SK-N-DZ (cell line): ENCODE data around the gene ZNHIT2.

Experiments used
- DNase-seq: peaks from one replicate; pipeline ENCODE4 v3.0.0-alpha.2; 2015; ENCODE audit warnings: low spot score

ZNHIT2 gene

DNA sequence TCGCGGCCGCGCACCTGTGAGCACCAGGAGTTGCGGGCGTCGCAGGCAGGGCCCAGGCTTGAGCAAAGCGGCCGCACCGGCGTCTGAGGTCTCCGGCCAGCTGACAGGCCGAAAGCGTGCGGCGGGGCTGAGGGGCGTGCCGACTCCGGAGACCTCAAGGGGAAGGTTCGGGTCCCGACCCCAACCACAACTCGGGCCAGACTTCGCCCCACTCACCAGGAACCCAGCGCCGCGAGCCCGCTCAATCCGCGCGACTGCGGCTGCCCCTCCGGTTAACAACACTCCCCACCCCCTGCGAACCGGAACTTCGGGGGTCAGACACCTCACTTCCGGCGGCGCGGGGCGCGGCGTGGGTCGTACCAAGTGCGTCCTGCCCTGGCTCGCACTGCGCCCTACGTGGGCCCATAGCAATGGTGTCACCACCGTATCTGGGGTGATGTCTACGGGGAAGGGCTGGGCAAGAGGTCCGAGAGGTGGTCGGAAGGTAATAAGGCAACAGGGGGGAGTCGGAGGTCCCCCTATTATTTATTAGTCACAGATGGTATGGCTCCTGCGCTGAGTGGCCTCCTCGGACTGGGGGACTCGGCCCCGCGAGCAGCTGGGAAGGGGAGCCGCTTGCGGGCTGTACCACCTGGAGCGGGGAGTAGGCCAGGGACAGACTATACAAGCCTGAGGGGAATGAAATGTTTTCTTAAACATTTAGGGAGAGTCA is 16.9 kb upstream of the ZNHIT2 start, which contains the start of gene SYVN1:
Gene SYVN1, minus strand, starts transcription at position 280 of the 712 bp plus-strand sequence. CDS start 918 bp downstream, outside the sequence.
- DNase-seq, result peak; percentile 92

GRCh38 chr11:65133724-65134123 is 16.2 kb upstream of the ZNHIT2 start:
- DNase-seq, result no peak

GRCh38 chr11:65132988-65133700 is 15.6 kb upstream of the ZNHIT2 start:
- no peak for DNase-seq

DNA sequence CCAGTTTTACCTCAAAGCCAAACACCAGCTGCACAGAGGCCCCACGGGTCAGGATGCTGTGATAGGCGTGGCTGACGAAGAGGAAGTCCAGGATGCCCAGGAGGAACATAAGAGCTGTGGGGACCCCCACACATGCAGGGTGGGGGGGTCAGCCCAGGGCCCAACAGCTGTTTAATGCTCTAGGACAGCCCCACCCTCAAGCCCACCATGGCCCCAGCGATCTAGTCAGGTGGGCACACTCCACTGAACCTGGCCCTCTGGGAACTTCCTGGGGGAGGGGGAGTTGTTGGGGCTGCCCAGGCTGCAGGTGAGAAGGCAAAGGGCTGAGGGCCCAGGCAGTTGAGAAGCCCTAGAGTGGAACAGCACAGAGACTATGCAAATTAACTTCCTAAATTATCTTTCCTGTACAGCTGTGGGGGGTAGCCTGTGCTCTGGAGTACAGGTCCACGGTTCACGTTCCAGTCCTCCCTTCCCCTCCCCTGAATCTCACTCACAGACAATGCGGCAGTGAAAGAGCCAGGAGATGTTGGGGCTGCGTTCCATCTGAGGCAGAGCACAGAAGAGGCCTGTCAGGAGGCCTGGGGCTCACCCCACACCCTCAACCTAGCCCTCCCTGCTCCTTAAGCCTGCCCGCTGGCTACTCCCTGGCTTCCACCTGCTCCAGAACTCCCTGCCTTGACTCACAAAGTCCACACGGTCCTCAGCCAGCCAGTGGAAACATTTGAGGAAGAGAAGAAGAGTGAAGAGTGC is 14.9 kb upstream of the ZNHIT2 start:
- DNase-seq, result no peak

- DNase-seq, result no peak
These were observed 14.4 kb upstream of the ZNHIT2 start for GRCh38 chr11:65131895-65132237.

GRCh38 chr11:65131417-65131776 is 13.9 kb upstream of the ZNHIT2 start:
- DNase-seq, result no peak

- DNase-seq, result no peak
These were observed 13.3 kb upstream of the ZNHIT2 start for GRCh38 chr11:65130631-65131416.

GRCh38 chr11:65129649-65130441 is 12.3 kb upstream of the ZNHIT2 start:
- no peak for DNase-seq

- DNase-seq, result no peak
These were observed 11.0 kb upstream of the ZNHIT2 start for GRCh38 chr11:65128182-65129145.

DNA sequence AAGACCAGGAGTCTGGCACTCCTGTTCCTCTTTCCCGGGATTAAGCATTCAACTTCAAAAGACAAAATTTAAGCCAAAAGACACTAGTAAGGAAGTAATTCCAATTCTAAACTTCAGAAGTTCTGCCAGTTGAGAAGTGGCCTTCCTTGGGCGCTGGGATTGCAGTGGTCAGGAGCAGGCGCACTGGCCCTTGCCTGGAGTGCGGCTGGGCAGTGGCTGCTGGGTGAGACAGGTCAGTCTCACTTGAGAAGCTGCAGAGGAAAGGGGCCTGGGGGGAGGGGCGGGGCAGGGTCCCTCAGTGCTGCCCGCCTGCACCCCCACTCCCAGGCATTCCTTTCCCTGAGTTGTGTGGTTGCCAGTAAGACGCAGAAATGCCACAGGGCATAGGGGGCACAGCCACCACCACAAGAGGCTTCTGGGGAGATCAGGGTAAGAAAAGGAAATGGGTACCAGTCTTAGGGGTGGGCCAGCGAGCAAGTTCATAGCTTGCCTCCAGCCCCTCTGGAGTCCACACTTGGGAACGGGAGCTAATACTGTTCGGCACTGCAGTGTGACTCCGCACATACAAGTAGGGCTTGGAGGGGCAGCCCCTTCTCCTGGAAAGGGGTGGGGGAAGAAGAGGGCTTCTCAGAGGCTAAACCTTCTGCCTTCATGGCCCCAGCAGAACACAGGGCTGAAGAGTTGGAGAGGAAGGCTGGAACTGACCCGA is 10.1 kb upstream of the ZNHIT2 start:
- no peak for DNase-seq

DNA sequence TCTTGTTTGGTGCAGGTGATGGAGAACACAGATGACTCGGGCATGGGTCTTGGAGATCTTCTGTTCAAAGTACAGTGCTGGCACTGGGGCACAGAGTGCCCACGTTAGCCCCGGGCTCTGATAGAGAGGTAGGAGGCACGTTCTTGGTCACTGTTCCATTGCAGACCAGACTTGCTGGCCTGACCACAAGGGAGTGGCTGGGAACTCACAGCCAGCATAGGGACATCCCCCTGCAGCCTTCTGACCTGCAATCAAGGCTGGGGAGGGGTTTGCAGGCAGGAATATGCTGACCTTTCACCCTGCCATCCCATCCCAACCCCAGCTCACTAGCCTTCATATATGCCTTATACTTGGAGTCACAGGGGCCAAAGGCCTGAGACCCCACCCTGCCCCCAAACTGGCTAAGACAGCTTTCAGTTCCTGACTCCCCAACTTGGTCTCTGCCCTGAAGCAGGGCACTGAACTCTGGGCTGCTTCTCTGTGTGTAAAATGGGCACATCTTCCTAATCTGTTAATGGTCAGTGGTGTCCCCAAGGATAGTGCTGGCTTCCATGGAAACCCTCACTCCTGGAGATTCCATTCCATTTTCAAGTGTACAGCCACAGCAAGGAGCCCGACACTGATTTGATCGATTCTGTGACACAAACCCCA is 9.2 kb upstream of the ZNHIT2 start:
- no peak for DNase-seq

DNA sequence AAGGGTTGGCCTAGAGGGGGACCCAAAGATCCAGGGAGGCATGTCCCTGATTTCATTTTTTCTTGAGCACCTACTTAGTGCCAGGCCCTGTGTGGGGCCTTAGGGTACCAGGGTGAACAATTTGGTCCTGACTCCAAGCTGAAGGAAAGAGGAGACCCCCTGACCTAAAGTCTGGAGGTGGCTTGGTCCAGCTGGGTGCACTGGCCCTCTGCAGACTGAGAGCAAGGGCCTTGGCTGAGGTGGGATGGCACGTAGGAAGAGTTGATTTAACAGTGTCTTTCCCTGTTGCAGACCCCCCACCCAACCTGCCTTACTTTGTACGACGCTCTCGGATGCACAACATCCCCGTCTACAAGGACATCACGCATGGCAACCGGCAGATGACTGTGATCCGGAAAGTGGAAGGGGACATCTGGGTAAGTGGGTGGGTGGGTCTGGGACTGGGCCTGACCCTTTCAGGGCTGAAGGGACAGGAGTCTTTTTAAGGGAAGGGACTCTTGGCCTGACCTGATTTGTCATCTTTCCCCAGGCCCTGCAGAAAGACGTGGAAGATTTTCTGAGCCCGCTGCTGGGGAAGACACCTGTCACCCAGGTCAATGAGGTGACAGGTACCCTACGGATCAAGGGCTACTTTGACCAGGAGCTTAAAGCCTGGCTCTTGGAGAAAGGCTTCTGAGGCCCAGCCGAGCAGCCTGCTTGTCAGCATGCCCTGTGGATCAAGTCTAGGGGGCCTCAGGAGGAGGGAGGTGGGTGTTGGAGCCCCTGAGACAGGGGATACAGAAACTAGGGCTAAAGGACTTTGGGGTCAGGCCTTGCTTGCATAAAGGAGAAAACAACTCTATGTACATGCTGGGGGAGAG is 7.9 kb upstream of the ZNHIT2 start:
- DNase-seq, result no peak

GRCh38 chr11:65124480-65125196 is 7.1 kb upstream of the ZNHIT2 start:
- no peak for DNase-seq

GRCh38 chr11:65121865-65122696 is 4.6 kb upstream of the ZNHIT2 start, which contains the start of the genes FAU and MRPL49:
FAU (minus strand) TSS chr11:65122134; CDS start chr11:65121813, 321 bp downstream.
MRPL49 (plus strand) TSS chr11:65122321; CDS start chr11:65122347, 26 bp downstream.
- DNase-seq, result peak; percentile 97

DNA sequence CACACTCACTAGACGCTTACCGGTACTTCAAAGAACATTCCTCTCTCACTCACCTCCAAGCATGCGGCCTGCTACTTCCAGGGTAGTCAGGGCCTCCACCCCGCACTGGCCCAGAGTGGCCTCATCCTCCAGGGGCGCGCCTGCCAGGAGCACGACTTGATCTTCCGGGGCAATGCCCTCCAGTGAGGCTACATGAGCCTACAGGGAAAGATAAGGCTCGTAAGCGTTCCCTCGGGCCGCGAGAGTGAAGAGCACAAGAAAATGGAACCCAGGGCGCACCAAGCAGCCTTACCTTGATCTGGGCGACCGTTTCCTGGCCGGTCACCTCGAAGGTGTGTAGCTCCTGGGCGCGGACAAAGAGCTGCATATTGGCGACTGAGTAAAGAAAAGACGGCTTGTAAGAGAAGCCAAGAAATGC is 4.0 kb upstream of the ZNHIT2 start:
- no peak for DNase-seq

GRCh38 chr11:65120831-65121230 is 3.3 kb upstream of the ZNHIT2 start:
- DNase-seq, result no peak
